ENCODE data around the gene HAP1. TPM values are rescaled to one million over a fixed set of nuclear protein-coding genes. Genes with fewer than 3 reads are reported as not detected.

Gene HAP1
- total RNA-seq, 1 donor from 2014 or later: 0.14 TPM

GRCh38 chr17:41735744-41736143, 1.3 kb upstream of the HAP1 start:
- intact Hi-C loops (cut with DNase I): loop anchor here (5.0 kb wide), 2 partner anchors 37 to 152 kb away; no protein-coding TSS in a partner anchor
- no peak for ATAC-seq

GRCh38 chr17:41734949-41735313, 488 bp upstream of the HAP1 start:
- intact Hi-C loops (cut with DNase I): loop anchor here (5.0 kb wide), 2 partner anchors 37 to 152 kb away; no protein-coding TSS in a partner anchor
- peak; percentile 12 for ATAC-seq
- DNase-seq (ENCODE audit: missing footprints): no peak

More at GRCh38 chr17:41735744-41736143, 1.3 kb upstream of the HAP1 start:
- no peak for DNase-seq (ENCODE audit: missing footprints)

- no peak for DNase-seq (ENCODE audit: missing footprints)
- intact Hi-C loops (cut with DNase I): no loop called here
- ATAC-seq: no peak
These were observed 900 bp downstream of the HAP1 start for GRCh38 chr17:41733348-41734138.

- DNase-seq (ENCODE audit: missing footprints) (no peak), ATAC-seq (no peak)
- intact Hi-C loops (cut with DNase I): no loop called here
These were observed 2.6 kb downstream of the HAP1 start for GRCh38 chr17:41731836-41732235.

- intact Hi-C loops (cut with DNase I): no loop called here
- ATAC-seq: no peak
- no peak for DNase-seq (ENCODE audit: missing footprints)
These were observed 4.0 kb downstream of the HAP1 start for GRCh38 chr17:41730479-41730878.

- no peak for DNase-seq (ENCODE audit: missing footprints)
- intact Hi-C loops (cut with DNase I): no loop called here
- ATAC-seq: no peak
These were observed 6.4 kb downstream of the HAP1 start for GRCh38 chr17:41728056-41728455.

- ATAC-seq (no peak), DNase-seq (ENCODE audit: missing footprints) (no peak)
- intact Hi-C loops (cut with DNase I): no loop called here
These were observed 9.3 kb downstream of the HAP1 start for GRCh38 chr17:41725134-41725533.

GRCh38 chr17:41724476-41725050, 9.9 kb downstream of the HAP1 start:
- intact Hi-C loops (cut with DNase I): no loop called here
- DNase-seq (ENCODE audit: missing footprints): no peak
- ATAC-seq: no peak

GRCh38 chr17:41723801-41724475, 10.5 kb downstream of the HAP1 start:
- intact Hi-C loops (cut with DNase I): no loop called here
- ATAC-seq: no peak

GRCh38 chr17:41722231-41722630, 12.2 kb downstream of the HAP1 start:
- ATAC-seq: no peak
- no peak for DNase-seq (ENCODE audit: missing footprints)
- intact Hi-C loops (cut with DNase I): no loop called here

More at GRCh38 chr17:41723801-41724475, 10.5 kb downstream of the HAP1 start:
- no peak for DNase-seq (ENCODE audit: missing footprints)

GRCh38 chr17:41718287-41718645, 16.2 kb downstream of the HAP1 start:
- intact Hi-C loops (cut with DNase I): no loop called here
- ATAC-seq (no peak), DNase-seq (ENCODE audit: missing footprints) (no peak)

GRCh38 chr17:41717408-41718286, 16.8 kb downstream of the HAP1 start:
- intact Hi-C loops (cut with DNase I): no loop called here
- DNase-seq (ENCODE audit: missing footprints) (no peak), ATAC-seq (no peak)

- intact Hi-C loops (cut with DNase I): no loop called here
- DNase-seq (ENCODE audit: missing footprints): no peak
These were observed 22.6 kb downstream of the HAP1 start, which contains the start of gene GAST for GRCh38 chr17:41711669-41712400. Gene GAST, plus strand, starts transcription at chr17:41712331. Its CDS starts 3,106 bp downstream, at chr17:41715437.

GRCh38 chr17:41710472-41711090, 23.9 kb downstream of the HAP1 start:
- intact Hi-C loops (cut with DNase I): no loop called here
- ATAC-seq (no peak), DNase-seq (ENCODE audit: missing footprints) (no peak)

More at GRCh38 chr17:41711669-41712400, 22.6 kb downstream of the HAP1 start, which contains the start of gene GAST:
- no peak for ATAC-seq

- ATAC-seq: no peak
- intact Hi-C loops (cut with DNase I): no loop called here
- no peak for DNase-seq (ENCODE audit: missing footprints)
These were observed 26.4 kb downstream of the HAP1 start for GRCh38 chr17:41707803-41708669.

- ATAC-seq (no peak), DNase-seq (ENCODE audit: missing footprints) (no peak)
- intact Hi-C loops (cut with DNase I): no loop called here
These were observed 29.0 kb downstream of the HAP1 start for GRCh38 chr17:41705271-41705991.

All from Right ventricle myocardium inferior (tissue), 1 donor.